ENCODE results near the gene TPO. TPM values are rescaled to one million over a fixed set of nuclear protein-coding genes. Genes with fewer than 3 reads are reported as not detected.

TPO gene
- not detected in 3 replicates for total RNA-seq

DNA sequence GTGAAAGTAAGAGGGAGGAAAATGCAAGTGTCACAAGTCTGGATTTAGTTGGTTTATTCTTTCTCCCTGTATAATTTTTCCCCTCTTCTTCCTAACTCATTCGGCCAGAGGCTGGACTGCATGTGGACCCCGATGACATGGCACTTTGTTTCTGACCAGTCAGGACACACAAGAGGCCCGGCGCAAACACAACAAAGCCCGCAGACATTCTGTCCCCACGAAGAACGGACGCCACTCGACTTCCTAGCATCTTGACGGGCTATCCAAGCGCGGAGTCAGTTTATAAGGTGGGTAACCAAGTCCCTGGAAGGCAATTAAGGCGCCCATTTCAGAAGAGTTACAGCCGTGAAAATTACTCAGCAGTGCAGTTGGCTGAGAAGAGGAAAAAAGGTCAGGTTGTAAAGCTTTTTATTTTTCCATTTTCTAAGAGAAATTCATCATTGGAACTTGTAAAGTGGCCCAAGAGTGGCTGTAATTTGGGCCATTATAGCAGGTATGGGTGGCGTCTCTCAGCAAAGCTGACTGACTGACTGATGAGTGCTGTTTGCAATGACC, at the start of gene TPO:
Gene TPO, plus strand, starts transcription at position 308 of the 555 bp plus-strand sequence. CDS start 946 bp downstream, outside the sequence.
- Mint-ChIP-seq H3K9me3 (no peaks in the 10 kb centered on the region), H3K4me1 (no peaks in the 10 kb centered on the region), H3K36me3 (no peaks in the 10 kb centered on the region), H3K27ac (no peak within 1 kb of the TSS), H3K4me3 (no peak within 1 kb of the TSS), H3K27me3 (ENCODE audit: low read depth) (peaks cover 8% of the 10 kb centered on the region)
- TF ChIP-seq, protein P1, sequence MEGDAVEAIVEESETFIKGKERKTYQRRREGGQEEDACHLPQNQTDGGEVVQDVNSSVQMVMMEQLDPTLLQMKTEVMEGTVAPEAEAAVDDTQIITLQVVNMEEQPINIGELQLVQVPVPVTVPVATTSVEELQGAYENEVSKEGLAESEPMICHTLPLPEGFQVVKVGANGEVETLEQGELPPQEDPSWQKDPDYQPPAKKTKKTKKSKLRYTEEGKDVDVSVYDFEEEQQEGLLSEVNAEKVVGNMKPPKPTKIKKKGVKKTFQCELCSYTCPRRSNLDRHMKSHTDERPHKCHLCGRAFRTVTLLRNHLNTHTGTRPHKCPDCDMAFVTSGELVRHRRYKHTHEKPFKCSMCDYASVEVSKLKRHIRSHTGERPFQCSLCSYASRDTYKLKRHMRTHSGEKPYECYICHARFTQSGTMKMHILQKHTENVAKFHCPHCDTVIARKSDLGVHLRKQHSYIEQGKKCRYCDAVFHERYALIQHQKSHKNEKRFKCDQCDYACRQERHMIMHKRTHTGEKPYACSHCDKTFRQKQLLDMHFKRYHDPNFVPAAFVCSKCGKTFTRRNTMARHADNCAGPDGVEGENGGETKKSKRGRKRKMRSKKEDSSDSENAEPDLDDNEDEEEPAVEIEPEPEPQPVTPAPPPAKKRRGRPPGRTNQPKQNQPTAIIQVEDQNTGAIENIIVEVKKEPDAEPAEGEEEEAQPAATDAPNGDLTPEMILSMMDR (IDR thresholded peaks at IDR 0.05; ENCODE audit: unreplicated experiment), result no peak
- DNase-seq (ENCODE audit: low spot score in 2 of 2, unreplicated experiment in 2 of 2), result no peak

DNA sequence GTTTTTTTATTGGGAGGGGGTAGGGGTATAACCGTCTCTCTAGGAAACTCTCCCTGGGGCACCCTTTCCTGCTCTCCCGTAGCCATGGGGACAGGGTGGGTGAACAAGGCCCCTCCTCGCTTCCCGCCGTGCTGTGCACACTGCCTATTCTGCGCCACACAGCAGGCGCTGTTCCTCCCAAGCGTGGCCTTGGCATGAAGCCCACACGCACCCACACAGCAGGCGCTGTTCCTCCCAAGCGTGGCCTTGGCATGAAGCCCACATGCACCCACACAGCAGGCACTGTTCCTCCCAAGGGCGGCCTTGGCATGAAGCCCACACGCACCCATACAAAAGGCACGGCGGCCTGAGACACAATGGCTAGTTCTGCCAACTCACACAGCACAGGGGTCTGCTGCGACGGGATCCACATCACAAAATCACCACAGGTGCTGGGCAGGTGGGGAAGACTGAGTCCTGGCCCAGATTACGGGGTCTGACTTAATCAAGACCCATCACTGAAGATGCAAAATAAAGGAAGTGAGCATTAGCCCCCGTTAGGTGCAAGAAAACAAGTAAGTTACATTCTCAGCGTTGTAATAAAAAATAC, 46.6 kb upstream of the TPO start:
- TF ChIP-seq, protein P1 (IDR thresholded peaks at IDR 0.05; ENCODE audit: unreplicated experiment), result no peak
- H3K36me3 Mint-ChIP-seq, result no peaks in the 10 kb centered on the region
- H3K27me3 Mint-ChIP-seq (ENCODE audit: low read depth), result peaks cover 9% of the 10 kb centered on the region
- no peak overlapping the region for H3K4me3 Mint-ChIP-seq
- DNase-seq (ENCODE audit: low spot score in 2 of 2, unreplicated experiment in 2 of 2), result no peak
- no peak overlapping the region for H3K27ac Mint-ChIP-seq
- H3K9me3 Mint-ChIP-seq, result peaks cover 6% of the 10 kb centered on the region
- no peaks in the 10 kb centered on the region for H3K4me1 Mint-ChIP-seq

- peaks cover 10% of the 10 kb centered on the region for H3K27me3 Mint-ChIP-seq (ENCODE audit: low read depth)
- H3K27ac Mint-ChIP-seq, result no peak overlapping the region
- H3K36me3 Mint-ChIP-seq, result no peaks in the 10 kb centered on the region
- TF ChIP-seq, protein P1 (IDR thresholded peaks at IDR 0.05; ENCODE audit: unreplicated experiment), result no peak
- no peak for DNase-seq (ENCODE audit: low spot score in 2 of 2, unreplicated experiment in 2 of 2)
- no peak overlapping the region for H3K4me3 Mint-ChIP-seq
- peaks cover 6% of the 10 kb centered on the region for H3K9me3 Mint-ChIP-seq
- no peaks in the 10 kb centered on the region for H3K4me1 Mint-ChIP-seq
Observed at GRCh38 chr2:1367601-1368000, 45.7 kb upstream of the TPO start.

DNA sequence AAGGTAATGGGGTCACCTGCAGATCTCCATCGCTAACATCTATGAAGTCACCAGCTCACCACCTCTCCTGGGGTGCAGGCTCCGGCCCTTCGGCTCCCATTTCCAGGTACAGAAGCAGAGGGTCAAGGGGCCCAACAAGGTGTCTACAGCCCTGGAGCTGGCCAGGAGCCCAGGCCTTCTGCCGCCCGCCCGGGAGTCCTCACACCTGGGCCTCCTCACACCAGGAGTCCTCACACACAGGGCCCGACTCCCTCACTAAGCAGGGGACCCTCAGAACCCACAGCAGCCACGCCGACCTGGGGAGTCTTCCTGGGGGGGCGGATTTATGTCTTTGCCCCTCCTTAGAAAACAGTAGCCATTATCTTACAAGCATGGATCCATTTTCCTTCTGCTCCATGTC, 43.4 kb upstream of the TPO start:
- no peak overlapping the region for H3K4me3 Mint-ChIP-seq
- no peak for DNase-seq (ENCODE audit: low spot score in 2 of 2, unreplicated experiment in 2 of 2)
- H3K27ac Mint-ChIP-seq, result no peak overlapping the region
- no peaks in the 10 kb centered on the region for H3K9me3 Mint-ChIP-seq
- TF ChIP-seq, protein P1 (IDR thresholded peaks at IDR 0.05; ENCODE audit: unreplicated experiment), result no peak
- H3K4me1 Mint-ChIP-seq, result no peaks in the 10 kb centered on the region
- H3K36me3 Mint-ChIP-seq, result no peaks in the 10 kb centered on the region
- peaks cover 12% of the 10 kb centered on the region for H3K27me3 Mint-ChIP-seq (ENCODE audit: low read depth)

DNA sequence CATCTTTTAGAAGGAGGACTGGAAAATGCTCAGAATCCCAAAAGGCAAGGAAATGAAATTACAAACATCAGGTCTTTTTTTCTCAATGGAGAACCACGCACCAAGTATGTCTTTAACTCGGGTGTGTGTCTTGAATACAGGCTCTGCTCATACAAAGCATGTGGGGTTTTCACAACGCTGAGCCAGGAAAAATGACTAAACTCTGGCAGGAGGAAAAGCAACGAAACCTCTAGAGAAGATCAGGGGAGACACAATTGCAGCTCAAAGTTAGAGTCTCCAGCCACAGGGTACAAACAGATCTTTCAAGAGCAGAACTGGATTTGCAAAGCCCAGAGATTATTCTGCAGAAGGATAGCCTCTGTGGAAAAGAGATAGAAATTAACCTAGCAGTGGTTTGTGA, 42.8 kb upstream of the TPO start:
- no peak for DNase-seq (ENCODE audit: low spot score in 2 of 2, unreplicated experiment in 2 of 2)
- Mint-ChIP-seq H3K4me1 (no peaks in the 10 kb centered on the region), H3K27me3 (ENCODE audit: low read depth) (peaks cover 12% of the 10 kb centered on the region), H3K27ac (no peak overlapping the region), H3K36me3 (no peaks in the 10 kb centered on the region), H3K9me3 (no peaks in the 10 kb centered on the region), H3K4me3 (no peak overlapping the region)
- TF ChIP-seq, protein P1 (IDR thresholded peaks at IDR 0.05; ENCODE audit: unreplicated experiment), result no peak
